GM19239 (cell line): ENCODE measurements around the gene MSI2.
A peak's percentile ranks its signal among the peaks of the same experiment; 100 is the strongest.

ENCODE experiments used
- DNase-seq: peaks from one replicate; pipeline ENCODE4 v3.0.0; 2011; ENCODE audit warnings: low spot score; ENCODE audit not compliant: insufficient read length
- FAIRE-seq: peaks from 2 replicates; lab custom pipeline; 2011; peaks lifted over from hg19 to GRCh38; lab: Jason Lieb, UNC

The MSI2 gene

GRCh38 chr17:57243171-57243622, 13.1 kb upstream of the MSI2 start:
- peak; percentile 92 for FAIRE-seq
- DNase-seq = peak; percentile 67

- DNase-seq (no peak), FAIRE-seq (no peak)
Measured at GRCh38 chr17:57245786-57246185, 10.5 kb upstream of the MSI2 start.

- FAIRE-seq (no peak), DNase-seq (no peak)
Measured at GRCh38 chr17:57246257-57246656, 10.1 kb upstream of the MSI2 start.

- FAIRE-seq = no peak
- DNase-seq = no peak
Measured at GRCh38 chr17:57247261-57247660, 9.1 kb upstream of the MSI2 start.

- FAIRE-seq (no peak), DNase-seq (no peak)
Measured at GRCh38 chr17:57247913-57248312, 8.4 kb upstream of the MSI2 start.

GRCh38 chr17:57249520-57249919, 6.8 kb upstream of the MSI2 start:
- DNase-seq = no peak
- FAIRE-seq = no peak

GRCh38 chr17:57251211-57251787, 5.0 kb upstream of the MSI2 start:
- FAIRE-seq (no peak), DNase-seq (no peak)

- no peak for FAIRE-seq
- DNase-seq = no peak
Measured at GRCh38 chr17:57253362-57254065, 2.8 kb upstream of the MSI2 start.

- FAIRE-seq (no peak), DNase-seq (no peak)
Measured at GRCh38 chr17:57255182-57255775, 1.0 kb upstream of the MSI2 start.

- DNase-seq (no peak), FAIRE-seq (peak; percentile 82)
Measured at GRCh38 chr17:57256708-57257112, 387 bp downstream of the MSI2 start.

GRCh38 chr17:57257195-57257894, 1.0 kb downstream of the MSI2 start:
- DNase-seq (no peak), FAIRE-seq (peak; percentile 53)

- FAIRE-seq (peak; percentile 89), DNase-seq (no peak)
Measured at GRCh38 chr17:57257895-57258851, 1.9 kb downstream of the MSI2 start.

- no peak for DNase-seq
- FAIRE-seq = no peak
Measured at GRCh38 chr17:57259306-57259705, 3.0 kb downstream of the MSI2 start.

- no peak for DNase-seq
- FAIRE-seq = no peak
Measured at GRCh38 chr17:57259817-57260216, 3.5 kb downstream of the MSI2 start.

- DNase-seq = no peak
- no peak for FAIRE-seq
Measured at GRCh38 chr17:57260325-57261083, 4.2 kb downstream of the MSI2 start.

- FAIRE-seq (peak; percentile 51), DNase-seq (no peak)
Measured at GRCh38 chr17:57261084-57261461, 4.8 kb downstream of the MSI2 start.

GRCh38 chr17:57262557-57262956, 6.2 kb downstream of the MSI2 start:
- no peak for FAIRE-seq
- no peak for DNase-seq

GRCh38 chr17:57264250-57264649, 7.9 kb downstream of the MSI2 start:
- no peak for FAIRE-seq
- no peak for DNase-seq

- FAIRE-seq (no peak), DNase-seq (no peak)
Measured at GRCh38 chr17:57264776-57265175, 8.5 kb downstream of the MSI2 start.
